Activated naive CD8-positive, alpha-beta T cell (primary cell): ENCODE measurements around the gene ZNF594.
"Not testable (repeated sequence)": the region's sequence is repeated elsewhere in the genome, so short reads cannot be mapped to it uniquely, and the experiment has no call there.

ENCODE experiments used
- H3K27ac Mint-ChIP-seq: one replicate; pipeline ENCODE4 v1.8.0; 2021; ENCODE audit warnings: mixed read lengths
- H3K27me3 Mint-ChIP-seq: one replicate; pipeline ENCODE4 v1.8.0; 2021; ENCODE audit warnings: mixed read lengths
- H3K36me3 Mint-ChIP-seq: one replicate; pipeline ENCODE4 v1.8.0; 2021; ENCODE audit warnings: mixed read lengths
- H3K4me1 Mint-ChIP-seq: one replicate; pipeline ENCODE4 v1.8.0; 2021; ENCODE audit warnings: low read depth, mixed read lengths
- H3K4me3 Mint-ChIP-seq: one replicate; pipeline ENCODE4 v1.8.0; 2021; ENCODE audit warnings: mild to moderate bottlenecking, mixed read lengths
- H3K9me3 Mint-ChIP-seq: one replicate; pipeline ENCODE4 v1.8.0; 2021; ENCODE audit warnings: low read depth, mixed read lengths

ZNF594 gene

DNA sequence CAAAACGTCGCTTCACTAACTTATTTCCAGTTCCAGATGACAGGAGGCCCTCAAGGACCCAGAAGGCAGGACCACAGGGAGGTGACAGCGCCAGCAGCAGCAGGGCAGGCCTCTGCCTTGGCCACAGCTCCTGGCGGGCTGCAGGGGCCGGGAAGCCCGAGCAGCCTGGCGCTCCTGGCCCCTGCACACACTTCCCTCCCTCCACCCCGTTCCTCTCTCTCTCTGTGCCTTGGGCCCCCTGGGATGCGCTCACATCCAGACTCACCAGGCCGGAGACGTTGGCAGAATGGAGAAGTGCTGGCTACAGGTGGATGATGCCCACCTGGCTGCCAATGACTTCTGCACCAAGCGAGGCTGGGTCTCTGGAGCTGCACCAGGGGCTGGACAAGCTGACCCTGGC, 12.7 kb downstream of the ZNF594 start:
- H3K4me1 Mint-ChIP-seq: no peaks in the 10 kb centered on the region
- peaks cover 51% of the 10 kb centered on the region for H3K36me3 Mint-ChIP-seq
- peaks cover 19% of the 10 kb centered on the region for H3K9me3 Mint-ChIP-seq
- H3K27ac Mint-ChIP-seq: no peak overlapping the region
- no peak overlapping the region for H3K4me3 Mint-ChIP-seq
- no peaks in the 10 kb centered on the region for H3K27me3 Mint-ChIP-seq

DNA sequence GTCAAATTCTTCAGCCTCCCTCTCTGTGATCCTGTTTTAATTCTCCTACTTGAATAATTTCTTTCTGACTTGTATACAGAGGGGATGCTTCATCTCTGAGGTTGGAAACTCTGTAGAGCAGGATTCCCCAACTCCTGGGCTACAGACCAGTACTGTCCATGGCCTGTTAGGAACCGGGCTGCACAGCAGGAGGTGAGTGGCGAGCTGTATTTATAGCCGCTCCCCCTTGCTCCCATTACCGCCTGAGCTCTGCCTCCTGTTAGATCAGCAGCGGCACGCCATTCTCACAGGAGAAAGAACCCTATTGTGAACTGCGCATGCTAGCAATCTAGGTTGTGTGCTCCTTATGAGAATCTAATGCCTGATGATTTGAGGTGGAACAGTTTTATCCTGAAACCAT, 16.6 kb downstream of the ZNF594 start:
- H3K36me3 Mint-ChIP-seq: peaks cover 24% of the 10 kb centered on the region
- H3K4me1 Mint-ChIP-seq, H3K27ac Mint-ChIP-seq, H3K4me3 Mint-ChIP-seq, H3K27me3 Mint-ChIP-seq: not testable (repeated sequence)
- peaks cover 10% of the 10 kb centered on the region for H3K9me3 Mint-ChIP-seq

DNA sequence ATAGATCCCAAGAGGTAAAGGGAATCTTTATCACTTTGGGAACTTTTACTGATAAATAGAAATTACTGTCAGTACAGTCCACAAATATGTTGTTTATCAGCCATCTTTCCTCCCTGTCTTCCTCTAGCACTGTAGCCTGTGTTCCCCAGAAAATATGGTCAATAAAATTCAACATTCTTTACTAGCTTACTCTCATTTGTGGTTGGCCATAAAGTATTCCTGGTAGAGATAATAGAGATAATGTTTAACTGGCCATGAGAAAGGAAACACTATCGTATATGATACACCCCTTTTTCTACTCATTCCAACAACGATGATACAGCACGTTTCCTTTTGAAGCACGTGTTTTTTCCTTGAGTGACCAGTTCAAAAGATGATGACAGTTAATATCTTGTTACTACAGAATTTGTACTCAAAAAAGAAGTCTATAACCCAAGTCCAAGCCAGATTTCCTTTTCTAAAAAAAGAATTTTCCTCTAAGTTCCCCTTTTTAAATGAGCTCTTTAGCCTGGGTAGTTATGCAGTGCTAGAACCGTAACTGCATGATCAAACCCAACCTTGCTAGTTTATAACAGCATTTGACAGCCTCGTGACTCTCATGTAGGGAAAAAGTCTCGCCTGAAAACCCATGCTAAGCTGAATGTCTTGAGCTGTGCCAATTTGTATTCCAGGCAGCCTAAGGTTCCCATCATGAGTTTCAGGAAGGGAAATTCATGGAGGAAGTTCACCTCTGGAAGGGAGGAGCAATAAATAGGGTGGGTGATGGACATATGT, 25.7 kb downstream of the ZNF594 start:
- not testable (repeated sequence) for H3K4me3 Mint-ChIP-seq, H3K27ac Mint-ChIP-seq, H3K4me1 Mint-ChIP-seq, H3K9me3 Mint-ChIP-seq, H3K27me3 Mint-ChIP-seq, H3K36me3 Mint-ChIP-seq

DNA sequence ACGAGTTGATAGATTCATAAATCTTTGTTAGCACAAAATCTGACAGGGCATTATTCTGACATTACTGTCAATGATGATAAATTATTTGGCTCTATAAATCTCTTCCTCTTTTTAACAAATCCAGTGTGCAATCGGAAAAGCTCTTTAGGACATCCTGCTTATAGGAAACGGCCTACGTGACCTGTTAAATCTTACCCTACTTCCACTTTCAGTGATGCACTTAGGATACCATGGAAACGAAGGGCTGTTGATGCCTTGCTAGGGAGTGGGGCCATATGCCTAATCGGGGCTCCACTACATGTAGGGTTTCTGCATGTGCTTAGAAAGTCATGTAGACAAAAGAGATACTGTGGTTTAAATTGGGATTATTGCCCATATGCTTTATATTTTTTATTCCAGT, 27.2 kb downstream of the ZNF594 start:
- Mint-ChIP-seq H3K27me3 (peaks cover 3% of the 10 kb centered on the region), H3K4me3 (no peak overlapping the region), H3K9me3 (no peaks in the 10 kb centered on the region), H3K27ac (no peak overlapping the region), H3K4me1 (no peaks in the 10 kb centered on the region), H3K36me3 (peaks cover 8% of the 10 kb centered on the region)

DNA sequence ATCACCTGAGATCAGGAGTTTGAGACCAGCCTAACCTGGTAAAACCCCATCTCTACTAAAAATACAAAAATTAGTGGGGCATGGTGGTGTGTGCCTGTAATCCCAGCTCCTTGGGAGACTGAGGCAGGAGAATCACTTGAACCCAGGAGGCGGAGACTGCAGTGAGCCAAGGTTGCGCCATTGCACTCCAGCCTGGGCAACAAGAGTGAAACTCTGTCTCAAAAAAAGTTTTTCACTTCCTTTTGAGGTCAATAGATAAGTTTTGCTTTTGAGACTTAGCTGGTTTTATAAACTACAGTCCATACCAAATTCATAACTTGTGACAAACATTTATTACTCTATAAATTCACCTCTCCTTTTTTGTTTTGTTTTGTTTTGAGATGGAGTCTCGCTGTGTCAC, 29.9 kb downstream of the ZNF594 start:
- not testable (repeated sequence) for H3K27ac Mint-ChIP-seq, H3K27me3 Mint-ChIP-seq, H3K4me1 Mint-ChIP-seq, H3K9me3 Mint-ChIP-seq, H3K4me3 Mint-ChIP-seq, H3K36me3 Mint-ChIP-seq

DNA sequence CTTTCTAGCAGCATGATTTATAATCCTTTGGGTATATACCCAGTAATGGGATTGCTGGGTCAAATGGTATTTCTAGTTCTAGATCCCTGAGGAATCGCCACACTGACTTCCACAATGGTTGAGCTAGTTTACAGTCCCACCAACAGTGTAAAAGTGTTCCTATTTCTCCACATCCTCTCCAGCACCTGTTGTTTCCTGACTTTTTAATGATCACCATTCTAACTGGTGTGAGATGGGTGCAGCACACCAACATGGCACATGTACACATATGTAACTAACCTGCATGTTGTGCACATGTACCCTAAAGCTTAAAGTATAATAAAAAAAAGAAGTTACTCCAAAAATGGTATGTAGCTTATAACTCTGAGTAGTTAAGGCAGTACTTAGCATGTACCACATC, 31.0 kb downstream of the ZNF594 start:
- H3K4me1 Mint-ChIP-seq, H3K4me3 Mint-ChIP-seq, H3K27ac Mint-ChIP-seq, H3K27me3 Mint-ChIP-seq, H3K36me3 Mint-ChIP-seq, H3K9me3 Mint-ChIP-seq: not testable (repeated sequence)

DNA sequence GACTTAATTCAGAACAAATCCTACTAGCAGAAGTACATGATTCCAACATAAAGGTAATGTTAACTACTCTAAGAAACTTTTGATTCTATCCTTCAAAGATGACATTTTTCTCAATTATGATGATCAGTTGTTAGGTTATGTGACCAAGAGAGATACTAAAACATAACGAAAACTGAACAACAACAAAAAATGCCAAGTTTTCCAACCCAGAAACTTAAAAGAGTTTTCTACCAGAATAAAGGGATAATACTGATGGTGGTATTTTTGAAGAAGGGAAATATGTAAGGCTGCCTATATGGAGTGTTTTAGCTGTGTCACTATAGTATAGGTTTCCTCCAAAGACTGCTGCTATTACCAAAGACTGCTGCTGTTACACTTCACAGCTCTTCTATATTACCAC, 45.5 kb downstream of the ZNF594 start:
- H3K9me3 Mint-ChIP-seq, H3K27me3 Mint-ChIP-seq, H3K36me3 Mint-ChIP-seq, H3K4me3 Mint-ChIP-seq, H3K27ac Mint-ChIP-seq, H3K4me1 Mint-ChIP-seq: not testable (repeated sequence)

DNA sequence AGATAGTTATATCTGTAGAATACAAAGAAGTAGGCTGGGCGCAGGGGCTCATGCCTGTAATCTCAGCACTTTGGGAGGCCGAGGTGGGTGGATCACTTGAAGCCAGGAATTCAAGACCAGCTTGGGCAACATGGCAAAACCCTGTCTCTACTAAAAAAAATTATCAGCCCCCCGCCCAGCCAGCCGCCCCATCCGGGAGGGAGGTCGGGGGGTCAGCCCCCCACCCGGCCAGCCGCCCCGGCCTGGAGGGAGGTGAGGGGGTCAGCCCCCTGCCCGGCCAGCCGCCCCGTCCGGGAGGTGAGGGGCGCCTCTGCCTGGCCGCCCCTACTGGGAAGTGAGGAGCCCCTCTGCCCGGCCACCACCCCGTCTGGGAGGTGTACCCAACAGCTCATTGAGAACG, 48.8 kb downstream of the ZNF594 start:
- not testable (repeated sequence) for H3K4me3 Mint-ChIP-seq, H3K27me3 Mint-ChIP-seq, H3K9me3 Mint-ChIP-seq, H3K4me1 Mint-ChIP-seq, H3K27ac Mint-ChIP-seq, H3K36me3 Mint-ChIP-seq

DNA sequence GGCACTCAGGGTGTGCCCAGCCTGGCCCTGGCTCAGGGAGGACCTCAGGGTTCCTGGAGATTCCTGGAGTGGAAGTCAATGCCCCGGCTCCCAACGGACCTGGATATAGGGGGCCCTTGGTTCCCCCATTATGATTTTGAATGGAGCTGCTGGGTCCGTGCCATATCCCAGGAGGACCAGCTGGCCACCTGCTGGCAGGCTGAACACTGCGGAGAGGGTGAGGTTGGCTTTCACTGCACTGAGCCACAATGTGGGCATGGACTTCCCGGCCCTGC, 52.3 kb downstream of the ZNF594 start:
- no peak overlapping the region for H3K27ac Mint-ChIP-seq
- H3K4me1 Mint-ChIP-seq: no peaks in the 10 kb centered on the region
- no peaks in the 10 kb centered on the region for H3K27me3 Mint-ChIP-seq
- H3K9me3 Mint-ChIP-seq: no peaks in the 10 kb centered on the region
- H3K4me3 Mint-ChIP-seq: no peak overlapping the region
- no peaks in the 10 kb centered on the region for H3K36me3 Mint-ChIP-seq

DNA sequence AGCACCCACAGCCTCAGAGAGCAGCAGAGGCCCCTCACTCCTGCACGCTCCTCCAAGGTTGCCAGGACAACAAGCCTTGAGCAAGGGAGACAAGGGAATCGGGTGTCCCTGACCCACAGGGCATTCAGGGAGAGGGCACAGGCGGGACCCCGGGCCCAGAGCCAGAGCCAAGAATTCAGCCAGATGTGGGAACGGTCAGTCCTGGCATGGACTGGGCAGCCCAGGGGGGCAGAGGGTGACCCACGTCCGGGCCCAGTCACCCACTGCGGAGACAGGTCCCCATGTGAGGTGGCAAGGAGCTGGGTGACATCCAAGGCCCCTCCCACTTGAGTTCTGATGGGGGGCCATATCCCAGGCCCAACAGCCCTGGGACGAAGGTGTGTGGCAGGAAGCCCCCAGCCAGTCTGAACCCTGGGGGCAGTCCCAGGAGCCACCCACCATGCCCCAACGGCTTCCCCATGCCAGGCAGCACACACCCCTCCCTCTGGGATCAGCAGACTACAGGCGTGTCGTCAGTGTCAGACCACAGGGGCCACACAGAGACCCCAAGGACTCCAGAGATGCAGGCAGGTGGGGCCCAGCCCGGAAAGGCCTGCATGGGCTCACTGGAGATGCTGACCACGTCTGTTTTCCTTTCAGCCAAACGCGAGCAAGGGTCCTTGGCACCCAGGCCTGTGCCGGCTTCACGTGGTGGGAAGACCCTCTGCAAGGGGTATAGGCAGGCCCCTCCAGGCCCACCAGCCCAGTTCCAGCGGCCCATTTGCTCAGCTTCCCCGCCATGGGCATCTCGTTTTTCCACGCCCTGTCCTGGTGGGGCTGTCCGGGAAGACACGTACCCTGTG, 52.8 kb downstream of the ZNF594 start:
- Mint-ChIP-seq H3K4me1 (no peaks in the 10 kb centered on the region), H3K4me3 (no peak overlapping the region), H3K27ac (no peak overlapping the region), H3K27me3 (no peaks in the 10 kb centered on the region), H3K36me3 (no peaks in the 10 kb centered on the region), H3K9me3 (no peaks in the 10 kb centered on the region)

DNA sequence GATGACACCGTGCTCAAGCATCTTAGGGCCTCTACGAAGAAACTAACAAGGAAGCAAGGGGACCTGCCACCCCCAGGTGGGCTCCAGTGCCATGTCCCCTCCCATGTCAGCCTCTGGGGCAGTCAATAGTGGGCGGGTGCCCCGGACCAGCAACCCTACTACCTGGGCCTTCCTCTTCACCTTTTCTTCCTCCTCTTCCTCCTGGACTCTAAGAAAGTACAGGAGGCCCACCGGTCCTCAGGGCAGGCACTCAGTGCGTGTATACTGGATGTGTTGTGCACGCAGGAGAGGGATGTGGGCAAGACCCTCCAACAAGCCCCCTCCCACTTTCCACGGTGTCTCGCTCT, 53.5 kb downstream of the ZNF594 start:
- H3K27ac Mint-ChIP-seq, H3K36me3 Mint-ChIP-seq, H3K4me1 Mint-ChIP-seq, H3K9me3 Mint-ChIP-seq, H3K4me3 Mint-ChIP-seq, H3K27me3 Mint-ChIP-seq: not testable (repeated sequence)

DNA sequence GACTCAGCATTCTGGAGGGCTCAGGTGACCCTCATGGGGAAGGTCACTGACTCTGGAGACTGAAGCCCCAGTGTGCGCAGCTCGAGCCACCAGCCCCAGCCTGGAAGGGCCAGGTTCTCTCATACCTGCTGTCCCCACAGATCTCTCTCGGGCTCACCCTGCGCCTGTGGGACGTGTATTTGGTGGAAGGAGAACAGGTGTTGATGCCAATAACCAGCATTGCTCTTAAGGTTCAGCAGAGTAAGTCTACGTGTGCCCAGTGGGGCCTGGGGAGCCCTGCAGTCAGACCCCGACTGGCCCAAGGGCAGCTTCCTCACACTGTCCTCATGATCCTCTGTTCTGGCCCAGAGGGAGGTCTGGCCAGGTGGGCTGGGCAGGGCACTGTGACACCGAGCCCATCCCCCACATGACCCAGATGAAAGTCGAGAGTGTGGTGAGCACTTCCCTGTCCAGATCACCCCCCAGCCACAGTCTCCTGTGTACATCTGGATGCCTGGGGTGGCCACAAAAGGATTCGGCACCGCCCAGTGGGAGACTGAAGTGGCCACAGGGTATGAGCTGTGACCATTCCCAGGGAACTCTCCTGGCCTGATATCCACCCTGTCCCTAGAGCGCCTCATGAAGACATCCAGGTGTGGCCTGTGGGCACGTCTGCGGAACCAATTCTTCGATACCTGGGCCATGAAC, 54.0 kb downstream of the ZNF594 start:
- not testable (repeated sequence) for H3K27me3 Mint-ChIP-seq, H3K36me3 Mint-ChIP-seq, H3K4me3 Mint-ChIP-seq, H3K9me3 Mint-ChIP-seq, H3K4me1 Mint-ChIP-seq, H3K27ac Mint-ChIP-seq

DNA sequence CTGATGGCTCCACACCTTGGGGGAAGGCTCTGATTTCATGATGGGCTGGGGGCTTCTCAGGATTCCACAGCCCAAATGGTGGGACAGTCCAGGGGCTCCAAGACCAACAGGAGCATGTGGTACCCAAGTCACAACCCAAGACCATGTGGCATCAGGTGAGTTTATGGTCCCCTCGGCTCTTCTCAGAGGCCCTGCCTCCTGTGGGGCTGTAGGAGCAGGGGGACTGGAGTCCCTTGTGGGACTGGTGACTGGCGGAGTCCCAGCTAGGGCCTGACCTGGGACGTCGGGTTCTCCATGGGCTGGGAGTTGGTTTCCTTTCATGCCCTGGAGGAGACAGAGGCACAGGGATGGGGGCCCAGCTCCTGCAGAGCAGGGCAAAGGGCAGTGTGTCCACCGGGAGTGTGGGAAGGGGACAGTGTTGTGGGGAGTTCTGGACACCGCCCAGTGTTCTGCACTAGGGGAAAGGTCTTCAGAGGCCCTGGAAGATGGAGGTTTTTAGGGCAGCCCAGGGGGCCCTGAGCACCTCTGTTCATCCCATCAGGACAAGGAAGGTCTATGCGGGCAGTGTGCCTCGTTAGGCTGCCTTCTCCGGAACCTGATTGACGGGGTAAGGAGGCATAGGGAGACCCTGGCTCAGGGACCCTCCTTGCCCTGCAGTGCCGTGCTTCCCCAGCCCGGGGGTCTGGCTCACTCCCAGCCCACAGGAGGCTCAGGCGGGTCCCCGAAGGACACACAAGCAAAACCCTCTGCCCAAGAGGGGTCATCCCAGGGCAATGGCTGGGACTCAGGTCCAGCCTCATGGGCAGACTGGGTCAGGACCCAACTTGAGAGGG, 54.9 kb downstream of the ZNF594 start:
- not testable (repeated sequence) for H3K4me3 Mint-ChIP-seq, H3K27ac Mint-ChIP-seq, H3K36me3 Mint-ChIP-seq, H3K27me3 Mint-ChIP-seq, H3K4me1 Mint-ChIP-seq, H3K9me3 Mint-ChIP-seq

DNA sequence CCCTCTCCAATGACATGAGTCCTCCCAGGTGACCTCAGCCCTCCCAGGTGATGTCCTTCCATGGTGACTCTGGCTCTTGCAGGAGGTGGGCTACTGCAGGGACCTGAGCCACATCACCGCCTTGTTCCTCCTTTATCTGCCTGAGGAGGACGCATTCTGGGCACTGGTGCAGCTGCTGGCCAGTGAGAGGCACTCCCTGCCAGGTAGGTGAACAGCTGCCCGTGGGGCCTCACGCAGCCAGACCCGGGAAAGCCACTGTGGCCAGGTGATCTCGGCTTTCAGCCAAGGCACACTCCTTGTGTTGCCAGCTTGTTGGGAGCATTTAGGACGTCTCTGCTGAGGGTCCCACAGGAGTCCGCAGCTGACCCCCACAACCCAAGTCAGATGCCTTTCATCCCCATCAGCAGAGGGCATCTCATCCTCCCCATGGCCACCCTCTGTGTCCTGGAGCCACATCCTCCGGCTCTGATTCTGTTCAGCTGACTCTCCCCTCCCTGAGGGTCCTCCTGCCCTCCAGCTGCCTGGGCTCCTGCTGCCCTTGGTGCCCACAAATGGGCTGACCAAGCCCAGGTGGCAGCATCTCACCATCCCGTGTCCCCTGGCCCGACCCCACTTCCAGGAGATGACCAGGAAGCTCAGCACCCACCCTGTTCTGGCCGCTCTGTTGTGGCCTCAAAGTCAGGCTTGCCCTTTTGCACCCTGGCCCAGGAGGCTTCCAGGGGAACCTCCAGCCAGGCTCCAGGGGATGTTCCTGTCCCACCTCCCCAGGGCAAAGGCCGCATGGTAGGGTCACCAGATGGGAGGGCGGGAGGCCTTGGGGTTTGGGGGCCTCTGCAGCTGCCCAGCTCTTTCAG, 55.7 kb downstream of the ZNF594 start:
- no peaks in the 10 kb centered on the region for H3K4me1 Mint-ChIP-seq
- no peaks in the 10 kb centered on the region for H3K9me3 Mint-ChIP-seq
- no peaks in the 10 kb centered on the region for H3K36me3 Mint-ChIP-seq
- no peak overlapping the region for H3K27ac Mint-ChIP-seq
- no peaks in the 10 kb centered on the region for H3K27me3 Mint-ChIP-seq
- no peak overlapping the region for H3K4me3 Mint-ChIP-seq
